Panc1 (cell line): ENCODE data around the gene GDE1. TPM values are rescaled to one million over a fixed set of nuclear protein-coding genes. Genes with fewer than 3 reads are reported as not detected.

Source experiments
- ATAC-seq: fragments of 200-7000 bp; cut with Tn5 transposase; 2 replicates; pipeline ENCODE4 v1.9.1; 2020; ENCODE audit warnings: mild to moderate bottlenecking, moderate library complexity
- BruUV-seq: library from RNA; stranded (reverse); fragments of 400-500 nt; replicated peaks from 2 replicates; lab custom pipeline; 2021; lab: Mats Ljungman, UMichigan
- CTCF ChIA-PET: fragments of 300-600 bp; sonication (Branson Sonifier 250); formaldehyde crosslinking; loops from one replicate; lab custom pipeline; 2022; ENCODE audit warnings: antibody characterized with exemption; lab: Charles Lee
- POLR2A ChIA-PET: fragments of 300-600 bp; sonication (Branson Sonifier 250); formaldehyde crosslinking; loops from one replicate; lab custom pipeline; 2022; ENCODE audit warnings: antibody characterized with exemption; lab: Charles Lee
- DNase-seq: peaks from one replicate; pipeline ENCODE4 v3.0.0-alpha.2; 2010; ENCODE audit warnings: low read depth, low spot score
- H3K27ac ChIP-seq: 2 replicates; pipeline ENCODE4 v1.5.1; 2011; ENCODE audit warnings: mild to moderate bottlenecking, low read length, inconsistent platforms
- H3K27me3 ChIP-seq: fragments of 200-500 bp; sonication (Bioruptor generic); 2 replicates; pipeline ENCODE4 v1.6.0; 2014; ENCODE audit warnings: low read length, inconsistent platforms; ENCODE audit not compliant: control insufficient read depth, insufficient read depth
- H3K36me3 ChIP-seq: fragments of 200-500 bp; sonication (Bioruptor generic); 2 replicates; pipeline ENCODE4 v1.5.1; 2014; ENCODE audit warnings: inconsistent platforms, mild to moderate bottlenecking, low read length, moderate library complexity; ENCODE audit not compliant: control insufficient read depth, insufficient read depth
- H3K4me1 ChIP-seq: 2 replicates; pipeline ENCODE4 v1.5.1; 2011; ENCODE audit warnings: inconsistent platforms, mild to moderate bottlenecking, low read length, moderate library complexity; ENCODE audit not compliant: control insufficient read depth, insufficient read depth
- H3K4me3 ChIP-seq, 2 experiments: 2 replicates each; pipeline ENCODE4 v1.5.1; 2011 to 2012; ENCODE audit warnings: low read depth in 2 of 2, low read length in 2 of 2, mild to moderate bottlenecking in 2 of 2, inconsistent platforms in 1 of 2, moderate library complexity in 1 of 2
- H3K9me3 ChIP-seq: fragments of 200-500 bp; sonication (Bioruptor generic); 2 replicates; pipeline ENCODE4 v1.5.1; 2014; ENCODE audit warnings: low read depth, mild to moderate bottlenecking, inconsistent platforms, low read length, moderate library complexity; ENCODE audit not compliant: control insufficient read depth, insufficient read depth
- POLR2AphosphoS5 ChIP-seq: IDR thresholded peaks from 2 replicates; pipeline ENCODE4 v1.6.1; 2012; ENCODE audit warnings: mild to moderate bottlenecking, low read depth, low read length, moderate library complexity
- SIN3A ChIP-seq: IDR thresholded peaks from 2 replicates; pipeline ENCODE4 v1.6.1; 2012; ENCODE audit warnings: low read depth, mild to moderate bottlenecking, low read length, moderate library complexity, borderline replicate concordance; ENCODE audit not compliant: insufficient read depth
- TCF7L2 ChIP-seq: IDR thresholded peaks from 2 replicates; pipeline ENCODE4 v1.6.1; 2011; ENCODE audit warnings: mild to moderate bottlenecking, low read depth, low read length, inconsistent platforms
- in situ Hi-C: cut with HindIII; loops from 2 replicates; pipeline ENCODE4 v1.10.0; 2016; ENCODE audit warnings: low sequenced_read_pairs, low pct_unique_long_range_greater_than_20kb
- intact Hi-C: fragments of 100-400 bp; cut with micrococcal nuclease; formaldehyde crosslinking; loops from one replicate; pipeline ENCODE4 v1.10.0; 2022; ENCODE audit not compliant: unreplicated experiment
- total RNA-seq: library from RNA; stranded (reverse); gene quantifications from one replicate; pipeline ENCODE4 v1.2.1, GENCODE V29; 2021; ENCODE audit not compliant: unreplicated experiment
- TF ChIP-seq, protein P1 (sequence below), 2 experiments: IDR thresholded peaks; 2 replicates each; pipeline ENCODE4 v1.6.1; 2011 to 2012; ENCODE audit warnings: low read depth in 2 of 2, control low read depth in 1 of 2, low read length in 1 of 2, mild to moderate bottlenecking in 1 of 2, moderate library complexity in 1 of 2; ENCODE audit not compliant: insufficient read depth in 1 of 2
- TF ChIP-seq, protein P2 (sequence below): fragments of 450-650 bp; IDR thresholded peaks from 2 replicates; pipeline ENCODE4 v1.5.1; 2017; ENCODE audit warnings: mild to moderate bottlenecking

The GDE1 gene
- total RNA-seq, 1 experiment from 2014 or later = 135 TPM

DNA sequence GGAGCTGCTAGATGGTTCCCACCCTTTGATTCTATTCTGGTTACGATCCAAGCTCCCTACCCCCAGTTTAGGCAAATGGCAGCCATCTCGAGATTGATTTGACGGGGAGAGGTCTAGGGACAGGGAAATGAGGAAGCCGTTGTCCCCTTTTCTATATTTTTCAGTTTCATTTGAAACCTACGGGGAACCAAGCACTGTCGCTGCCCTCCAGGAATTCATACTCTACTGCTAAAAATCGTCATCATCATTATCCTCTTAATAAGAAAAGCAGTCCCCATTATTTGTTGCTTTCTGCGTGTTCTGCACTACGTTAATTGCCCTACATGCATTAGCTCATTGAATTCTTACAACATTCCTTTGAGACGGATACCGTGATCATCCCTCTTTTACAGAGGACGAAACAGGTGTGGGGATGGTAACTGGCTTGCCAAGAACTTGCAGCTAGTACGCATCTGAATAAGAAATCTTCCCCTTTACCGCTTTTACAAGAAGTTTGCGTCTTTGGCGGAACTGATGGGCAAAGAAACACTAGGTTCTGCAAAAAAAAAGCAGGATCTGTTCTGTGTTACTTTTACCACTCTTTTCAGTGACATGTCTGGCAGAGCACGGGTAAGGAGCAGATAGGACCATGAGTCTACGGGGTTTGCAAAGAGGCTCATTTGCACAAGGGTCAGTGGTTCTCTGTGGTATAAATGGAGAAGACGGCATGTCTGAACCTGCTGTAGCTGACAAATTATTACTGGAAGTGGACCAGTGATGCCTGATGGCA is 2.9 kb upstream of the GDE1 start:
- peak overlapping the region; percentile 90 for H3K27ac ChIP-seq
- H3K9me3 ChIP-seq = no peaks in the 10 kb centered on the region
- peaks cover 18% of the 10 kb centered on the region for H3K36me3 ChIP-seq
- ChIA-PET CTCF (interaction anchor here (1.1 kb wide), 1 partner anchor 135 kb away, joined by 7 read pairs; no protein-coding TSS in a partner anchor), POLR2A (interaction anchor here (0.6 to 0.7 kb wide), 2 partner anchors 28 to 100 kb away, joined by 3 to 6 read pairs; no protein-coding TSS in a partner anchor)
- intact Hi-C loops (no loop called here), in situ Hi-C loops (loop anchor here (25.0 kb wide), 1 partner anchor 112 kb away; the partner anchor contains the start of gene TMC5)
- DNase-seq = no peak
- TF ChIP-seq SIN3A (no peak), TCF7L2 (no peak)
- BruUV-seq = TSS peak; percentile 53
- peak overlapping the region; percentile 91 to 93 for H3K4me3 ChIP-seq
- ATAC-seq = no peak
- H3K27me3 ChIP-seq = no peaks in the 10 kb centered on the region
- peaks cover 29% of the 10 kb centered on the region for H3K4me1 ChIP-seq

DNA sequence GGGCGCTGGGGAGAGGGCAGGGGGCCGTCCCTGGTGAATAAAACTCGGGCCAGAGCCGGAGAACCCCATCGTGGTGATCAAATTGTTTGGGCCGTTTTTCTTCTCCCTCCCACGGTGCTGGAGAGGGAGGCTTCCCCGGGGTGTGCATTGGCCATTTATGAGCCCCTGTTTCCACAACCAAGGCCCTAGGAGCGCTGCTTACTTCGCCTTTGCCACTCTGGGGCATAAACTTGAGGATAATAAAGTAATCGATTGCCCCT is 2.4 kb upstream of the GDE1 start:
- no peaks in the 10 kb centered on the region for H3K9me3 ChIP-seq
- BruUV-seq = no TSS peak
- in situ Hi-C loops = no loop called here
- ATAC-seq = peak; percentile 4; the same call in 1 of the 2 replicates
- H3K27ac ChIP-seq = peak overlapping the region; percentile 90
- H3K4me1 ChIP-seq = peaks cover 29% of the 10 kb centered on the region
- no peaks in the 10 kb centered on the region for H3K27me3 ChIP-seq
- intact Hi-C loops = no loop called here
- peak overlapping the region; percentile 91 to 93 for H3K4me3 ChIP-seq
- CTCF ChIA-PET = interaction anchor here (0.5 to 1.1 kb wide), 2 partner anchors 105 to 135 kb away, joined by 4 to 7 read pairs; no protein-coding TSS in a partner anchor
- H3K36me3 ChIP-seq = peaks cover 16% of the 10 kb centered on the region
- POLR2A ChIA-PET = interaction anchor here (0.6 to 0.7 kb wide), 2 partner anchors 28 to 99 kb away, joined by 3 to 6 read pairs; no protein-coding TSS in a partner anchor
- DNase-seq = no peak
- TF ChIP-seq SIN3A (no peak), TCF7L2 (no peak), POLR2AphosphoS5 (no peak)
- TF ChIP-seq, protein P1, sequence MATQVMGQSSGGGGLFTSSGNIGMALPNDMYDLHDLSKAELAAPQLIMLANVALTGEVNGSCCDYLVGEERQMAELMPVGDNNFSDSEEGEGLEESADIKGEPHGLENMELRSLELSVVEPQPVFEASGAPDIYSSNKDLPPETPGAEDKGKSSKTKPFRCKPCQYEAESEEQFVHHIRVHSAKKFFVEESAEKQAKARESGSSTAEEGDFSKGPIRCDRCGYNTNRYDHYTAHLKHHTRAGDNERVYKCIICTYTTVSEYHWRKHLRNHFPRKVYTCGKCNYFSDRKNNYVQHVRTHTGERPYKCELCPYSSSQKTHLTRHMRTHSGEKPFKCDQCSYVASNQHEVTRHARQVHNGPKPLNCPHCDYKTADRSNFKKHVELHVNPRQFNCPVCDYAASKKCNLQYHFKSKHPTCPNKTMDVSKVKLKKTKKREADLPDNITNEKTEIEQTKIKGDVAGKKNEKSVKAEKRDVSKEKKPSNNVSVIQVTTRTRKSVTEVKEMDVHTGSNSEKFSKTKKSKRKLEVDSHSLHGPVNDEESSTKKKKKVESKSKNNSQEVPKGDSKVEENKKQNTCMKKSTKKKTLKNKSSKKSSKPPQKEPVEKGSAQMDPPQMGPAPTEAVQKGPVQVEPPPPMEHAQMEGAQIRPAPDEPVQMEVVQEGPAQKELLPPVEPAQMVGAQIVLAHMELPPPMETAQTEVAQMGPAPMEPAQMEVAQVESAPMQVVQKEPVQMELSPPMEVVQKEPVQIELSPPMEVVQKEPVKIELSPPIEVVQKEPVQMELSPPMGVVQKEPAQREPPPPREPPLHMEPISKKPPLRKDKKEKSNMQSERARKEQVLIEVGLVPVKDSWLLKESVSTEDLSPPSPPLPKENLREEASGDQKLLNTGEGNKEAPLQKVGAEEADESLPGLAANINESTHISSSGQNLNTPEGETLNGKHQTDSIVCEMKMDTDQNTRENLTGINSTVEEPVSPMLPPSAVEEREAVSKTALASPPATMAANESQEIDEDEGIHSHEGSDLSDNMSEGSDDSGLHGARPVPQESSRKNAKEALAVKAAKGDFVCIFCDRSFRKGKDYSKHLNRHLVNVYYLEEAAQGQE (IDR thresholded peaks at IDR 0.05; ENCODE audit: insufficient read depth in 1 of 2, low read depth in 2 of 2, low read length in 1 of 2) = no peak
- TF ChIP-seq, protein P2, sequence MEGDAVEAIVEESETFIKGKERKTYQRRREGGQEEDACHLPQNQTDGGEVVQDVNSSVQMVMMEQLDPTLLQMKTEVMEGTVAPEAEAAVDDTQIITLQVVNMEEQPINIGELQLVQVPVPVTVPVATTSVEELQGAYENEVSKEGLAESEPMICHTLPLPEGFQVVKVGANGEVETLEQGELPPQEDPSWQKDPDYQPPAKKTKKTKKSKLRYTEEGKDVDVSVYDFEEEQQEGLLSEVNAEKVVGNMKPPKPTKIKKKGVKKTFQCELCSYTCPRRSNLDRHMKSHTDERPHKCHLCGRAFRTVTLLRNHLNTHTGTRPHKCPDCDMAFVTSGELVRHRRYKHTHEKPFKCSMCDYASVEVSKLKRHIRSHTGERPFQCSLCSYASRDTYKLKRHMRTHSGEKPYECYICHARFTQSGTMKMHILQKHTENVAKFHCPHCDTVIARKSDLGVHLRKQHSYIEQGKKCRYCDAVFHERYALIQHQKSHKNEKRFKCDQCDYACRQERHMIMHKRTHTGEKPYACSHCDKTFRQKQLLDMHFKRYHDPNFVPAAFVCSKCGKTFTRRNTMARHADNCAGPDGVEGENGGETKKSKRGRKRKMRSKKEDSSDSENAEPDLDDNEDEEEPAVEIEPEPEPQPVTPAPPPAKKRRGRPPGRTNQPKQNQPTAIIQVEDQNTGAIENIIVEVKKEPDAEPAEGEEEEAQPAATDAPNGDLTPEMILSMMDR = no peak
